Activated T-cell treated with anti-CD3 and anti-CD28 coated beads, Interleukin-2, amount 50 U/mL, for 72 hours (primary cell): ENCODE results near the gene PDGFD. TPM values are rescaled to one million over a fixed set of nuclear protein-coding genes. Genes with fewer than 3 reads are reported as not detected.

Experiments
- ATAC-seq, 2 donors: fragments of 150-1000 bp; cut with Tn5 transposase; replicated peaks in 1 of 2; 2 replicates each; pipeline ENCODE4 v1.10.0; 2021; ENCODE audit warnings: moderate library complexity in 2 of 2, mild to moderate bottlenecking in 1 of 2
- DNase-seq, 2 donors: peaks; one replicate each; pipeline ENCODE4 v3.0.0; 2021 to 2022; ENCODE audit warnings: mixed read lengths in 1 of 2
- H3K27ac Mint-ChIP-seq: one replicate; pipeline ENCODE4 v1.8.0; 2022; ENCODE audit warnings: mild to moderate bottlenecking, moderate library complexity, mixed read lengths
- H3K27me3 Mint-ChIP-seq: one replicate; pipeline ENCODE4 v1.8.0; 2022; ENCODE audit warnings: low read depth, mixed read lengths
- H3K36me3 Mint-ChIP-seq, 2 donors: one replicate each; pipeline ENCODE4 v1.8.0; 2022; ENCODE audit warnings: mixed read lengths in 2 of 2, mild to moderate bottlenecking in 1 of 2; ENCODE audit not compliant: insufficient read depth in 2 of 2
- H3K4me1 Mint-ChIP-seq: one replicate; pipeline ENCODE4 v1.8.0; 2022; ENCODE audit warnings: low read depth, mixed read lengths
- H3K4me3 Mint-ChIP-seq, 2 donors: one replicate each; pipeline ENCODE4 v1.8.0; 2022; ENCODE audit warnings: mild to moderate bottlenecking in 2 of 2, mixed read lengths in 2 of 2, moderate library complexity in 2 of 2
- H3K9me3 Mint-ChIP-seq, 2 donors: one replicate each; pipeline ENCODE4 v1.8.0; 2022; ENCODE audit warnings: mixed read lengths in 2 of 2
- total RNA-seq, 2 donors: library from RNA; stranded (reverse); gene quantifications; one replicate each; pipeline ENCODE4 v1.2.3, GENCODE V29; 2022

The PDGFD gene
- total RNA-seq, 2 donors from 2014 or later = 0.05 TPM; not detected in 1

GRCh38 chr11:103907548-103908455 lies 256.1 kb downstream of the PDGFD start:
- ATAC-seq (no peak), DNase-seq (no peak)
- H3K27ac Mint-ChIP-seq = peak overlapping the region; percentile 74

GRCh38 chr11:103907136-103907535 lies 256.8 kb downstream of the PDGFD start:
- Mint-ChIP-seq H3K36me3 (peaks cover 2 to 3% of the 10 kb centered on the region in 2 donors), H3K4me3 (no peak overlapping the region), H3K4me1 (no peaks in the 10 kb centered on the region), H3K9me3 (peaks cover 2 to 3% of the 10 kb centered on the region in 2 donors), H3K27ac (peak overlapping the region; percentile 74), H3K27me3 (no peaks in the 10 kb centered on the region)
- DNase-seq (no peak), ATAC-seq (no peak)

More at GRCh38 chr11:103907548-103908455, 256.1 kb downstream of the PDGFD start:
- Mint-ChIP-seq H3K36me3 (peaks cover 2 to 3% of the 10 kb centered on the region in 2 donors), H3K9me3 (peaks cover 2 to 3% of the 10 kb centered on the region in 2 donors), H3K4me1 (no peaks in the 10 kb centered on the region), H3K4me3 (peak overlapping the region in 1 of 2 donors; percentile 13), H3K27me3 (no peaks in the 10 kb centered on the region)

GRCh38 chr11:103906291-103906867 lies 257.6 kb downstream of the PDGFD start:
- Mint-ChIP-seq H3K4me3 (no peak overlapping the region), H3K9me3 (no peaks in the 10 kb centered on the region), H3K27me3 (no peaks in the 10 kb centered on the region), H3K27ac (no peak overlapping the region), H3K36me3 (no peaks in the 10 kb centered on the region), H3K4me1 (no peaks in the 10 kb centered on the region)
- no peak for ATAC-seq
- DNase-seq = no peak

GRCh38 chr11:103904324-103904667 lies 259.7 kb downstream of the PDGFD start:
- no peaks in the 10 kb centered on the region for H3K9me3 Mint-ChIP-seq
- DNase-seq (no peak), ATAC-seq (no peak)
- H3K27ac Mint-ChIP-seq = no peak overlapping the region
- H3K4me3 Mint-ChIP-seq = no peak overlapping the region
- no peaks in the 10 kb centered on the region for H3K27me3 Mint-ChIP-seq
- no peaks in the 10 kb centered on the region for H3K4me1 Mint-ChIP-seq
- no peaks in the 10 kb centered on the region for H3K36me3 Mint-ChIP-seq

- Mint-ChIP-seq H3K36me3 (no peaks in the 10 kb centered on the region), H3K4me1 (no peaks in the 10 kb centered on the region), H3K9me3 (no peaks in the 10 kb centered on the region), H3K27ac (no peak overlapping the region), H3K27me3 (no peaks in the 10 kb centered on the region), H3K4me3 (no peak overlapping the region)
- no peak for ATAC-seq
- DNase-seq = no peak
Measured at GRCh38 chr11:103903621-103904323, 260.2 kb downstream of the PDGFD start.

GRCh38 chr11:103902994-103903393 lies 261.0 kb downstream of the PDGFD start:
- Mint-ChIP-seq H3K9me3 (no peaks in the 10 kb centered on the region), H3K27me3 (no peaks in the 10 kb centered on the region), H3K36me3 (no peaks in the 10 kb centered on the region), H3K4me3 (no peak overlapping the region), H3K4me1 (no peaks in the 10 kb centered on the region), H3K27ac (no peak overlapping the region)
- ATAC-seq = no peak
- no peak for DNase-seq

GRCh38 chr11:103901656-103902055 lies 262.3 kb downstream of the PDGFD start:
- H3K9me3 Mint-ChIP-seq = no peaks in the 10 kb centered on the region
- no peak overlapping the region for H3K4me3 Mint-ChIP-seq
- DNase-seq (no peak), ATAC-seq (no peak)
- no peaks in the 10 kb centered on the region for H3K27me3 Mint-ChIP-seq
- no peak overlapping the region for H3K27ac Mint-ChIP-seq
- no peaks in the 10 kb centered on the region for H3K4me1 Mint-ChIP-seq
- H3K36me3 Mint-ChIP-seq = no peaks in the 10 kb centered on the region

- H3K27ac Mint-ChIP-seq = no peak overlapping the region
- no peak for ATAC-seq
- no peak for DNase-seq
- no peaks in the 10 kb centered on the region for H3K27me3 Mint-ChIP-seq
- no peaks in the 10 kb centered on the region for H3K36me3 Mint-ChIP-seq
- H3K9me3 Mint-ChIP-seq = no peaks in the 10 kb centered on the region
- no peak overlapping the region for H3K4me3 Mint-ChIP-seq
- H3K4me1 Mint-ChIP-seq = no peaks in the 10 kb centered on the region
Measured at GRCh38 chr11:103898577-103899336, 265.2 kb downstream of the PDGFD start.

GRCh38 chr11:103898065-103898464 lies 265.9 kb downstream of the PDGFD start:
- Mint-ChIP-seq H3K27ac (no peak overlapping the region), H3K4me1 (no peaks in the 10 kb centered on the region), H3K9me3 (peaks cover 0 to under 1% of the 10 kb centered on the region in 2 donors)

GRCh38 chr11:103897160-103897936 lies 266.6 kb downstream of the PDGFD start:
- Mint-ChIP-seq H3K4me3 (no peak overlapping the region), H3K4me1 (no peaks in the 10 kb centered on the region), H3K36me3 (no peaks in the 10 kb centered on the region), H3K27me3 (no peaks in the 10 kb centered on the region), H3K27ac (no peak overlapping the region), H3K9me3 (peaks cover 0 to 2% of the 10 kb centered on the region in 2 donors)
- ATAC-seq (no peak), DNase-seq (no peak)

More at GRCh38 chr11:103898065-103898464, 265.9 kb downstream of the PDGFD start:
- ATAC-seq (no peak), DNase-seq (no peak)
- Mint-ChIP-seq H3K36me3 (no peaks in the 10 kb centered on the region), H3K4me3 (no peak overlapping the region), H3K27me3 (no peaks in the 10 kb centered on the region)

GRCh38 chr11:103895106-103895505 lies 268.8 kb downstream of the PDGFD start:
- Mint-ChIP-seq H3K27ac (no peak overlapping the region), H3K4me1 (no peaks in the 10 kb centered on the region), H3K4me3 (no peak overlapping the region), H3K36me3 (no peaks in the 10 kb centered on the region), H3K9me3 (peaks cover 2 to 6% of the 10 kb centered on the region in 2 donors), H3K27me3 (no peaks in the 10 kb centered on the region)
- ATAC-seq (no peak), DNase-seq (no peak)

GRCh38 chr11:103894673-103895072 lies 269.3 kb downstream of the PDGFD start:
- no peak for ATAC-seq

More at GRCh38 chr11:103894673-103895072, 269.3 kb downstream of the PDGFD start:
- DNase-seq = no peak
- Mint-ChIP-seq H3K4me1 (no peaks in the 10 kb centered on the region), H3K27me3 (no peaks in the 10 kb centered on the region), H3K36me3 (no peaks in the 10 kb centered on the region), H3K27ac (no peak overlapping the region), H3K4me3 (no peak overlapping the region), H3K9me3 (peaks cover 5 to 9% of the 10 kb centered on the region in 2 donors)
